Effector memory CD4-positive, alpha-beta T cell (primary cell): Measurements from ENCODE around the gene CDPF1.
A peak's percentile ranks its signal among the peaks of the same experiment; 100 is the strongest.
"Not testable (repeated sequence)": the region's sequence is repeated elsewhere in the genome, so short reads cannot be mapped to it uniquely, and the experiment has no call there.

ENCODE experiments used
- DNase-seq, 3 donors: peaks; one replicate each; pipeline ENCODE4 v3.0.0-alpha.2; 2020
- H3K27ac ChIP-seq: 2 replicates; pipeline ENCODE4 v1.7.0; 2013; ENCODE audit warnings: mild to moderate bottlenecking, low read length, moderate library complexity; ENCODE audit not compliant: insufficient read depth, poor library complexity, severe bottlenecking
- H3K27me3 ChIP-seq: replicated peaks from 2 replicates; pipeline ENCODE4 v1.7.0; 2013; ENCODE audit warnings: mild to moderate bottlenecking, low read length; ENCODE audit not compliant: insufficient read depth, control insufficient read depth, poor library complexity, severe bottlenecking
- H3K36me3 ChIP-seq: 2 replicates; pipeline ENCODE4 v1.7.0; 2013; ENCODE audit warnings: mild to moderate bottlenecking, low read length, moderate library complexity; ENCODE audit not compliant: control insufficient read depth, insufficient read depth
- H3K4me1 ChIP-seq: 2 replicates; pipeline ENCODE4 v1.7.0; 2013; ENCODE audit warnings: low read length, mild to moderate bottlenecking; ENCODE audit not compliant: control insufficient read depth, insufficient read depth, poor library complexity, severe bottlenecking
- H3K4me3 ChIP-seq: 2 replicates; pipeline ENCODE4 v1.7.0; 2013; ENCODE audit warnings: low read length, low read depth, mild to moderate bottlenecking; ENCODE audit not compliant: insufficient read depth, poor library complexity, severe bottlenecking
- H3K9me3 ChIP-seq: 2 replicates; pipeline ENCODE4 v1.7.0; 2013; ENCODE audit warnings: mild to moderate bottlenecking, low read length, moderate library complexity; ENCODE audit not compliant: control insufficient read depth

The CDPF1 gene

GRCh38 chr22:46269564-46269963 lies 19.5 kb upstream of the CDPF1 start:
- Histone ChIP-seq H3K36me3 (no peaks in the 10 kb centered on the region), H3K27me3 (no peaks in the 10 kb centered on the region), H3K4me1 (peaks cover 8% of the 10 kb centered on the region), H3K9me3 (no peaks in the 10 kb centered on the region), H3K27ac (no peak overlapping the region), H3K4me3 (no peak overlapping the region)
- DNase-seq, result no peak

GRCh38 chr22:46267431-46268279 lies 17.6 kb upstream of the CDPF1 start, which contains the start of gene TTC38:
Gene TTC38, plus strand, starts transcription at chr22:46268008. Its CDS starts 32 bp downstream, at chr22:46268040.
- H3K27ac ChIP-seq, result peak within 1 kb of the TSS; percentile 42
- H3K36me3 ChIP-seq, result no peaks in the 10 kb centered on the region
- DNase-seq, result peak; percentile 30 to 43 (median 33)
- H3K9me3 ChIP-seq, result no peaks in the 10 kb centered on the region
- peaks cover 8% of the 10 kb centered on the region for H3K4me1 ChIP-seq
- peak within 1 kb of the TSS; percentile 90 for H3K4me3 ChIP-seq
- H3K27me3 ChIP-seq, result no peaks in the 10 kb centered on the region

GRCh38 chr22:46265627-46266026 lies 15.5 kb upstream of the CDPF1 start:
- H3K9me3 ChIP-seq, H3K27ac ChIP-seq, H3K36me3 ChIP-seq, H3K4me3 ChIP-seq, DNase-seq, H3K4me1 ChIP-seq, H3K27me3 ChIP-seq: not testable (repeated sequence)

- H3K27me3 ChIP-seq, DNase-seq, H3K9me3 ChIP-seq, H3K4me1 ChIP-seq, H3K27ac ChIP-seq, H3K4me3 ChIP-seq, H3K36me3 ChIP-seq: not testable (repeated sequence)
These were observed 14.4 kb upstream of the CDPF1 start for GRCh38 chr22:46264520-46264919.

- DNase-seq, result no peak
- Histone ChIP-seq H3K4me1 (peaks cover 7% of the 10 kb centered on the region), H3K9me3 (no peaks in the 10 kb centered on the region), H3K27me3 (peaks cover 9% of the 10 kb centered on the region), H3K4me3 (no peak within 1 kb of the TSS), H3K27ac (no peak within 1 kb of the TSS), H3K36me3 (no peaks in the 10 kb centered on the region)
These were observed 13.1 kb upstream of the CDPF1 start, which contains the start of gene PKDREJ for GRCh38 chr22:46263216-46263590. Gene PKDREJ, minus strand, starts transcription at chr22:46263343. Its CDS starts 21 bp downstream, at chr22:46263322.

- Histone ChIP-seq H3K9me3 (no peaks in the 10 kb centered on the region), H3K36me3 (no peaks in the 10 kb centered on the region), H3K27ac (no peak overlapping the region), H3K27me3 (peaks cover 9% of the 10 kb centered on the region), H3K4me1 (peaks cover 4% of the 10 kb centered on the region), H3K4me3 (no peak overlapping the region)
- DNase-seq, result no peak
These were observed 12.5 kb upstream of the CDPF1 start for GRCh38 chr22:46262449-46263215.

GRCh38 chr22:46260038-46260437 lies 9.9 kb upstream of the CDPF1 start:
- Histone ChIP-seq H3K27ac (no peak overlapping the region), H3K36me3 (no peaks in the 10 kb centered on the region), H3K4me1 (no peaks in the 10 kb centered on the region), H3K4me3 (no peak overlapping the region), H3K9me3 (no peaks in the 10 kb centered on the region), H3K27me3 (peaks cover 9% of the 10 kb centered on the region)
- DNase-seq, result no peak

- DNase-seq, result no peak
- Histone ChIP-seq H3K27ac (no peak overlapping the region), H3K4me3 (no peak overlapping the region), H3K27me3 (peaks cover 9% of the 10 kb centered on the region), H3K9me3 (no peaks in the 10 kb centered on the region), H3K36me3 (no peaks in the 10 kb centered on the region), H3K4me1 (no peaks in the 10 kb centered on the region)
These were observed 9.3 kb upstream of the CDPF1 start for GRCh38 chr22:46259374-46259773.

GRCh38 chr22:46256358-46256958 lies 6.4 kb upstream of the CDPF1 start:
- no peaks in the 10 kb centered on the region for H3K27me3 ChIP-seq
- DNase-seq, result no peak
- H3K36me3 ChIP-seq, result no peaks in the 10 kb centered on the region
- H3K4me1 ChIP-seq, result no peaks in the 10 kb centered on the region
- H3K9me3 ChIP-seq, result no peaks in the 10 kb centered on the region
- no peak overlapping the region for H3K27ac ChIP-seq
- H3K4me3 ChIP-seq, result no peak overlapping the region
